Measurements from ENCODE around the gene MARCHF10.

Gene MARCHF10

DNA sequence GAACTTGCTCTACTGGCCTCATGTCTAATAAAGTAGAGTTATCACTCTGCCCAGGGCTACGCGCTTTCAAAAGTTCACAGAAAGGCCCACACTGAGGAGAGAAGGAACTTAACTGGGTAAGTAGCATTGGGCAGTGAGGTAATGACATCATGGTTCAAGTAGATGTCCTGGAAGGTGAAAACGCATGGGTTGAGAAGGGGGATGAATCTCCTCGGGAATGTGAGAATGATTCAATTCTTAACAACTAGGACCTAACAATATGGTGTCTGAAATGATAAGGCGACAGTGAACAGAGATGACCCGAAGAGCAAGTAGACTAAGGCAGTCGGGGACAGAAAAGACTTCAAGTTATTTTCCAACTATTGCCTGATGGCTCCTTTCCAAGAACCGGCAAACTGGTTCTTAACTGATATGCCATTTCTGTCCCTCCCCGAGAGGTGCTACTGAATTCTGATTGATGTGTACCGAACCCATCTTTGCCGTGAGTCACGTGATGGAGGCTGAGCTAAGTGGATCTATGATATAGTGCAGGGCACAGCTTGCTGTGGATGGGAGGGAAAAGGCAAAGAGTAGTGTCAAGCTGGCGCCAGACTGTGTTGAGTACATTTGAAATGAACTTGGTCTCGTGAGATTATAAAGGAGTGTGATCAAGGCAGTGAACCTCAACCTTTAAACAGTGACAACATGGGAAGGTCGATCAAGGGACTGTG lies 44.1 kb downstream of the MARCHF10 start:
- Histone ChIP-seq H3K79me2 (no peaks in the 10 kb centered on the region), H3K4me2 (ENCODE audit: low read length) (no peak overlapping the region), H3K4me3 (ENCODE audit: low read depth, low read length) (no peak overlapping the region), H3K36me3 (ENCODE audit: control insufficient read depth, insufficient read depth, low read length) (no peaks in the 10 kb centered on the region), H3K27ac (no peak overlapping the region), H2AFZ (no peak overlapping the region), H3K27me3 (ENCODE audit: control insufficient read depth, insufficient read depth, low read length) (no peaks in the 10 kb centered on the region), H3K9ac (no peak overlapping the region), H3K9me3 (ENCODE audit: control insufficient read depth, low read length) (no peaks in the 10 kb centered on the region), H3K4me1 (no peaks in the 10 kb centered on the region)
- TF ChIP-seq, protein P1, sequence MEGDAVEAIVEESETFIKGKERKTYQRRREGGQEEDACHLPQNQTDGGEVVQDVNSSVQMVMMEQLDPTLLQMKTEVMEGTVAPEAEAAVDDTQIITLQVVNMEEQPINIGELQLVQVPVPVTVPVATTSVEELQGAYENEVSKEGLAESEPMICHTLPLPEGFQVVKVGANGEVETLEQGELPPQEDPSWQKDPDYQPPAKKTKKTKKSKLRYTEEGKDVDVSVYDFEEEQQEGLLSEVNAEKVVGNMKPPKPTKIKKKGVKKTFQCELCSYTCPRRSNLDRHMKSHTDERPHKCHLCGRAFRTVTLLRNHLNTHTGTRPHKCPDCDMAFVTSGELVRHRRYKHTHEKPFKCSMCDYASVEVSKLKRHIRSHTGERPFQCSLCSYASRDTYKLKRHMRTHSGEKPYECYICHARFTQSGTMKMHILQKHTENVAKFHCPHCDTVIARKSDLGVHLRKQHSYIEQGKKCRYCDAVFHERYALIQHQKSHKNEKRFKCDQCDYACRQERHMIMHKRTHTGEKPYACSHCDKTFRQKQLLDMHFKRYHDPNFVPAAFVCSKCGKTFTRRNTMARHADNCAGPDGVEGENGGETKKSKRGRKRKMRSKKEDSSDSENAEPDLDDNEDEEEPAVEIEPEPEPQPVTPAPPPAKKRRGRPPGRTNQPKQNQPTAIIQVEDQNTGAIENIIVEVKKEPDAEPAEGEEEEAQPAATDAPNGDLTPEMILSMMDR (IDR thresholded peaks at IDR 0.05): no peak

DNA sequence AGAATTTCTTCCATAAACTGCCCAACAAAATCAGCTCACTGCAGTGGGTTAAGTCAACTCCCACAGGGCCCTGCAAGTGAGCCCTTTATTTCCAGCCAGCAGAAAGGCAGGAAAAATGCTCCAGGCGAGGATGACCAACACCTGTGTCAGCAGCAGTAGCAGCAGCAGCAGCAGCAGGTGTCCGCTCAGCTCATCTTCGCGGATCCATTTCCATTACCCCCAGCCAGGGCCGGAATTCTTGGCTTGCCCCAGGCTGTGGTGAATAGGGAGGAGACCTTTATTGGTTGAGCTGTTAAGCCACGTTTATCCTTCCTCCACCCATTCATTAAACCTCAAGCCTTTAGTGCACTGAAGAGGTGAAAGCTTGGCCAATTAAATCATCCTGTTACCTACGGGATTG lies 46.2 kb downstream of the MARCHF10 start:
- TF ChIP-seq, protein P1 (IDR thresholded peaks at IDR 0.05): no peak
- Histone ChIP-seq H3K27ac (no peak overlapping the region), H3K4me1 (no peaks in the 10 kb centered on the region), H3K4me3 (ENCODE audit: low read depth, low read length) (no peak overlapping the region), H3K9me3 (ENCODE audit: control insufficient read depth, low read length) (no peaks in the 10 kb centered on the region), H2AFZ (no peak overlapping the region), H3K79me2 (no peaks in the 10 kb centered on the region), H3K9ac (no peak overlapping the region), H3K36me3 (ENCODE audit: control insufficient read depth, insufficient read depth, low read length) (no peaks in the 10 kb centered on the region), H3K4me2 (ENCODE audit: low read length) (no peak overlapping the region), H3K27me3 (ENCODE audit: control insufficient read depth, insufficient read depth, low read length) (no peaks in the 10 kb centered on the region)

DNA sequence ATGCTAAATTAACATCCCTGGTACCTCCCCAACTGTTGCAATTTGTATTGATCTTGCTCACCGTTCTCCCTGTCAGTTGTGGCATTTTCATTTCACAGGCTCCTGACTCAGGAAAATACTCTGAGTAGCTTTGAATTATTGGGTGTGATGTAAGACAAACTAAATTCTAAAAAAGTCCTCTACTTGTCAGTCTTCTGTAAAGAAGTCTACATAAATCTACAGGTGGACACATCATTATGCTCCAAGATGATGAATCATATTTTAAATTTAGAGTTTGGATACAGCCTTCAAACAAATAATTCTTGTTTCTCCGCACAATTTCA lies 47.2 kb downstream of the MARCHF10 start:
- no peaks in the 10 kb centered on the region for H3K4me1 ChIP-seq
- H3K9me3 ChIP-seq (ENCODE audit: control insufficient read depth, low read length): no peaks in the 10 kb centered on the region
- no peak overlapping the region for H3K27ac ChIP-seq
- TF ChIP-seq, protein P1 (IDR thresholded peaks at IDR 0.05): no peak
- H2AFZ ChIP-seq: no peak overlapping the region
- no peaks in the 10 kb centered on the region for H3K79me2 ChIP-seq
- no peaks in the 10 kb centered on the region for H3K27me3 ChIP-seq (ENCODE audit: control insufficient read depth, insufficient read depth, low read length)
- H3K9ac ChIP-seq: no peak overlapping the region
- no peak overlapping the region for H3K4me3 ChIP-seq (ENCODE audit: low read depth, low read length)
- H3K36me3 ChIP-seq (ENCODE audit: control insufficient read depth, insufficient read depth, low read length): no peaks in the 10 kb centered on the region
- no peak overlapping the region for H3K4me2 ChIP-seq (ENCODE audit: low read length)

DNA sequence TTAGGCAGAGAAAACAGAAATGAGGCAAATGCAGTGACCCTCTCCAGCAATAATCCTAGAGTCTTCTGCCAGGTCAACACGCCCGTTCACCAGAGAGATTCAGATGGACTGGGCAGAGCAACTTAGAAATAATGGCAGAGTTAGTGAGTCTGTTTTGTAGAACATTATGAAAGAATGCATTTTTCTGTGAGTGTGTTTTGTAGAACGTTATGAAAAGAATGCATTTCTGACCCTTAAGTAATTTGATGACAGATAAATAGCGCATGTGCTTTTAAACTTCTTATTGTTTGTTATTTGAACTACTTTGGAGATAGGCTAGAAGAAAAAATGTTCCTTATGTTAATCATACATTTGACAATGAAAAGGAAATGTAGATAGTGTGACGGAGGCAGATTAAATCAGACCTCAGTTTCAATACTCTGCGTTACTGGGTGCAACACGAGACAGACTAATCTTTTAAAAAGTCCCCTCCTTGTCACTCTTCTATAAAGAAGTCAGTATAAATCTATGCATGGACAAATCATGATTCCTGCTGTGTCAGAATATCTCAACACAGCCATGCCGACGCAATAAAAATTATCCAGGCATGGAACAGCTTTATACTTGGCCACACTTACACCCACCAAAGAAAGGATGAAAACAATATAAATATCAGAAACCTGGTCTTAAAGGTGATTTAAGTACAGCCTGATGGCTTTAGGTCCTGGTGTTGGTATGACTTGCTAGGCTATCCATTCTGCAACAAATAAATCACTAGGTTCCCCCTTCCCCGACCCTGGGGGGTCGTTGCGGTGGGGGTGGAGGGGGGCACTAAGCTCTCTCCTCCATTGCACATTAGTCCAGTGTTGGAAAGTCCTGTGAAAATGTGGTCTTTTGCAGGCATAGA lies 47.8 kb downstream of the MARCHF10 start:
- Histone ChIP-seq H3K9ac (no peak overlapping the region), H3K27ac (no peak overlapping the region)
- TF ChIP-seq, protein P1 (IDR thresholded peaks at IDR 0.05): no peak

More for the DNA sequence above, 47.8 kb downstream of the MARCHF10 start:
- Histone ChIP-seq H3K36me3 (ENCODE audit: control insufficient read depth, insufficient read depth, low read length) (no peaks in the 10 kb centered on the region), H3K27me3 (ENCODE audit: control insufficient read depth, insufficient read depth, low read length) (no peaks in the 10 kb centered on the region), H3K4me2 (ENCODE audit: low read length) (no peak overlapping the region), H2AFZ (no peak overlapping the region), H3K4me1 (no peaks in the 10 kb centered on the region), H3K79me2 (no peaks in the 10 kb centered on the region), H3K9me3 (ENCODE audit: control insufficient read depth, low read length) (no peaks in the 10 kb centered on the region), H3K4me3 (ENCODE audit: low read depth, low read length) (no peak overlapping the region)
